HL-60 (cell line): Measurements from ENCODE around the gene SMC3.

Source experiments
- DNase-seq, 2 experiments: peaks; one replicate each; pipeline ENCODE4 v3.0.0-alpha.2; 2010 to 2020; ENCODE audit warnings: low read depth in 1 of 2, low spot score in 1 of 2
- H3K27ac ChIP-seq: fragments of 250-450 bp; sonication (Bioruptor Pico); replicated peaks from 2 replicates; pipeline ENCODE4 v1.5.1; 2020; ENCODE audit warnings: mild to moderate bottlenecking, moderate library complexity
- H3K27me3 ChIP-seq: fragments of 250-450 bp; sonication (Bioruptor Pico); 2 replicates; pipeline ENCODE4 v1.5.1; 2021; ENCODE audit warnings: mild to moderate bottlenecking, moderate library complexity; ENCODE audit not compliant: insufficient read depth, poor library complexity, severe bottlenecking
- H3K4me3 ChIP-seq: replicated peaks from 2 replicates; pipeline ENCODE4 v1.5.1; 2011; ENCODE audit warnings: mild to moderate bottlenecking, control low read depth, low read length; ENCODE audit not compliant: insufficient read depth
- GABPA ChIP-seq: IDR thresholded peaks from 2 replicates; pipeline ENCODE4 v1.6.1; 2012; ENCODE audit warnings: low read depth
- POLR2AphosphoS5 ChIP-seq: IDR thresholded peaks from 2 replicates; pipeline ENCODE4 v1.6.1; 2012; ENCODE audit warnings: low read depth
- SPI1 ChIP-seq: IDR thresholded peaks from 2 replicates; pipeline ENCODE4 v1.6.1; 2012; ENCODE audit warnings: low read depth, mild to moderate bottlenecking, borderline replicate concordance
- TF ChIP-seq, protein P1 (sequence below): IDR thresholded peaks from 2 replicates; pipeline ENCODE4 v1.6.1; 2012; ENCODE audit warnings: low read depth; ENCODE audit not compliant: insufficient replicate concordance
- TF ChIP-seq, protein P2 (sequence below): IDR thresholded peaks from one replicate; pipeline ENCODE4 v1.5.1; 2011; ENCODE audit warnings: low read length, control low read depth, inconsistent platforms; ENCODE audit not compliant: insufficient read depth

SMC3 gene

DNA sequence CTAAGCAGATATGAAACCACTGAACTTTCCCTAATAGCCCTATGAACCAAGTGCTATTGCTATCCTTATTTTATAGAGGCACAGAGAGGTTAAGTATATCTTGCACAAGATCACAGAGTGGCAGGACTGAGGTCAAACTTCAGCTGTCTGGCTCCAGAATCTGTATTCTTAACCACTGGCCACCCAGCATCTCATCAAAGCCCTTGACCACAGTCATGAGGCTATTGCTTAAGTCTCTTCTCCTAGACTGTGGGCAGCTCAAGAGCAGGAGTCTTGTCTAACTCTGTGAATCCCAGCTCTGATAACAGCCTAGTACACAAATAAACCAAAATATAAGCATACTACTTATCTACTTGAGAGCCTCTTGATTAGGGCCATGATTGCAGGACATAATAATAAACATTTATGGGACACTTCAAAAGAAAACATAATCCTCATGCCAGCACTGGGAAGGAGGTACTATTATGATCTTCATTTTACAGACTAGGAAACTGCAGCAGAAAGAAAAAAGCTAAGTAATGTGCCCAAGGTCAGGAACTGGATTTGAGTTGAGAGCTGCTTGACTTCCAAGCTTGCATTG lies 22.4 kb upstream of the SMC3 start:
- DNase-seq = no peak
- Histone ChIP-seq H3K4me3 (no peak overlapping the region), H3K27me3 (no peaks in the 10 kb centered on the region), H3K27ac (no peak overlapping the region)
- TF ChIP-seq POLR2AphosphoS5 (no peak), GABPA (no peak)
- TF ChIP-seq, protein P1, sequence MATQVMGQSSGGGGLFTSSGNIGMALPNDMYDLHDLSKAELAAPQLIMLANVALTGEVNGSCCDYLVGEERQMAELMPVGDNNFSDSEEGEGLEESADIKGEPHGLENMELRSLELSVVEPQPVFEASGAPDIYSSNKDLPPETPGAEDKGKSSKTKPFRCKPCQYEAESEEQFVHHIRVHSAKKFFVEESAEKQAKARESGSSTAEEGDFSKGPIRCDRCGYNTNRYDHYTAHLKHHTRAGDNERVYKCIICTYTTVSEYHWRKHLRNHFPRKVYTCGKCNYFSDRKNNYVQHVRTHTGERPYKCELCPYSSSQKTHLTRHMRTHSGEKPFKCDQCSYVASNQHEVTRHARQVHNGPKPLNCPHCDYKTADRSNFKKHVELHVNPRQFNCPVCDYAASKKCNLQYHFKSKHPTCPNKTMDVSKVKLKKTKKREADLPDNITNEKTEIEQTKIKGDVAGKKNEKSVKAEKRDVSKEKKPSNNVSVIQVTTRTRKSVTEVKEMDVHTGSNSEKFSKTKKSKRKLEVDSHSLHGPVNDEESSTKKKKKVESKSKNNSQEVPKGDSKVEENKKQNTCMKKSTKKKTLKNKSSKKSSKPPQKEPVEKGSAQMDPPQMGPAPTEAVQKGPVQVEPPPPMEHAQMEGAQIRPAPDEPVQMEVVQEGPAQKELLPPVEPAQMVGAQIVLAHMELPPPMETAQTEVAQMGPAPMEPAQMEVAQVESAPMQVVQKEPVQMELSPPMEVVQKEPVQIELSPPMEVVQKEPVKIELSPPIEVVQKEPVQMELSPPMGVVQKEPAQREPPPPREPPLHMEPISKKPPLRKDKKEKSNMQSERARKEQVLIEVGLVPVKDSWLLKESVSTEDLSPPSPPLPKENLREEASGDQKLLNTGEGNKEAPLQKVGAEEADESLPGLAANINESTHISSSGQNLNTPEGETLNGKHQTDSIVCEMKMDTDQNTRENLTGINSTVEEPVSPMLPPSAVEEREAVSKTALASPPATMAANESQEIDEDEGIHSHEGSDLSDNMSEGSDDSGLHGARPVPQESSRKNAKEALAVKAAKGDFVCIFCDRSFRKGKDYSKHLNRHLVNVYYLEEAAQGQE = no peak
- TF ChIP-seq, protein P2, sequence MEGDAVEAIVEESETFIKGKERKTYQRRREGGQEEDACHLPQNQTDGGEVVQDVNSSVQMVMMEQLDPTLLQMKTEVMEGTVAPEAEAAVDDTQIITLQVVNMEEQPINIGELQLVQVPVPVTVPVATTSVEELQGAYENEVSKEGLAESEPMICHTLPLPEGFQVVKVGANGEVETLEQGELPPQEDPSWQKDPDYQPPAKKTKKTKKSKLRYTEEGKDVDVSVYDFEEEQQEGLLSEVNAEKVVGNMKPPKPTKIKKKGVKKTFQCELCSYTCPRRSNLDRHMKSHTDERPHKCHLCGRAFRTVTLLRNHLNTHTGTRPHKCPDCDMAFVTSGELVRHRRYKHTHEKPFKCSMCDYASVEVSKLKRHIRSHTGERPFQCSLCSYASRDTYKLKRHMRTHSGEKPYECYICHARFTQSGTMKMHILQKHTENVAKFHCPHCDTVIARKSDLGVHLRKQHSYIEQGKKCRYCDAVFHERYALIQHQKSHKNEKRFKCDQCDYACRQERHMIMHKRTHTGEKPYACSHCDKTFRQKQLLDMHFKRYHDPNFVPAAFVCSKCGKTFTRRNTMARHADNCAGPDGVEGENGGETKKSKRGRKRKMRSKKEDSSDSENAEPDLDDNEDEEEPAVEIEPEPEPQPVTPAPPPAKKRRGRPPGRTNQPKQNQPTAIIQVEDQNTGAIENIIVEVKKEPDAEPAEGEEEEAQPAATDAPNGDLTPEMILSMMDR = no peak

- DNase-seq = no peak
- no peak overlapping the region for H3K27ac ChIP-seq
- H3K27me3 ChIP-seq = no peaks in the 10 kb centered on the region
- TF ChIP-seq, protein P2 = no peak
- TF ChIP-seq SPI1 (no peak), POLR2AphosphoS5 (no peak), GABPA (no peak)
- TF ChIP-seq, protein P1 = no peak
- H3K4me3 ChIP-seq = no peak overlapping the region
Measured at GRCh38 chr10:110546077-110546476, 21.4 kb upstream of the SMC3 start.

DNA sequence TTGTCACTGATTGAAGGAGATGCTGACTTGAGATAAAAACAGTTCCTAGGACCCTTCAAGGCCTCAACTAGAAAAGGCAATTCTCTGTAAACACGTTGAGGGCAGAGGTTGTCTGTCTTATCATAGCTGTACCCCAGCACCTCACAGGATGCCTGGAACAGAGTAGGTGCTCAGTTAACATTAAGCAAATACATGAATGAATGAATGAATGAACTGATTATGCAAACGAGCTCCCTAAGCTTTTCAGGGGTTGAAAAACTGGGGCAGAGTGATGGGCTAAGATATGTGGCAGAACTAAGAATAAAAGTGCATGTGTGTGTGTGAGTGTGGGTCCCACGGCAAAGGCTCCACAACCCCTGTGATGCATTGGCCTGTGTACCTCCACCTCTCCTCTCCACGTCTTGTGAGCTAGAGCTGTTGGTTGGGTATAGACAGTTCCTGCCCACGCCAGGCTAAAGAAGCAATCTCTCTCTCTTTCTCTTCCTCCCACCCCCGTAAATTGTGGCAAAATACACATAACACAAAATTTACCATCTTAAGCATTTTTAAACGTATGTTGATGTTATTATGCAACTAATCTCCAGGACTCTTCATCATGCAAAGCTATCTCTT lies 20.9 kb upstream of the SMC3 start:
- no peak for TF ChIP-seq GABPA
- no peak for TF ChIP-seq SPI1
- TF ChIP-seq POLR2AphosphoS5 = no peak
- TF ChIP-seq, protein P2 = no peak
- TF ChIP-seq, protein P1 = no peak
- H3K4me3 ChIP-seq = no peak overlapping the region
- DNase-seq = no peak
- H3K27me3 ChIP-seq = no peaks in the 10 kb centered on the region
- H3K27ac ChIP-seq = no peak overlapping the region
